ENCODE measurements around the gene SFMBT2.

- TF ChIP-seq CTCF (IDR thresholded peaks at IDR 0.05) (no peak), ZFX (IDR thresholded peaks at IDR 0.05; ENCODE audit: borderline replicate concordance) (no peak)
Measured at GRCh38 chr10:7283246-7283645, 127.6 kb downstream of the SFMBT2 start.
